Neuronal stem cell (in vitro differentiated cells): ENCODE data around the gene ADD1.

ENCODE experiments used
- DNase-seq: peaks from one replicate; pipeline ENCODE4 v3.0.0-alpha.2; 2013; ENCODE audit warnings: low spot score
- H2AFZ ChIP-seq: one replicate; pipeline ENCODE4 v1.6.1; 2013; ENCODE audit warnings: mild to moderate bottlenecking, low read length, inconsistent platforms
- H2AK5ac ChIP-seq: 2 replicates; pipeline ENCODE4 v1.6.1; 2013; ENCODE audit warnings: low read depth, mild to moderate bottlenecking, inconsistent platforms, low read length, moderate library complexity, mixed read lengths
- H2BK120ac ChIP-seq: 2 replicates; pipeline ENCODE4 v1.6.1; 2013; ENCODE audit warnings: low read depth, mild to moderate bottlenecking, inconsistent platforms, low read length, moderate library complexity, mixed read lengths
- H2BK12ac ChIP-seq: one replicate; pipeline ENCODE4 v1.6.1; 2013; ENCODE audit warnings: low read length, inconsistent platforms
- H2BK15ac ChIP-seq: 2 replicates; pipeline ENCODE4 v1.6.1; 2013; ENCODE audit warnings: mild to moderate bottlenecking, low read length, inconsistent platforms, mixed read lengths
- H2BK5ac ChIP-seq: one replicate; pipeline ENCODE4 v1.6.1; 2013; ENCODE audit warnings: inconsistent platforms, mild to moderate bottlenecking, low read length, moderate library complexity
- H3K14ac ChIP-seq: one replicate; pipeline ENCODE4 v1.6.1; 2013; ENCODE audit warnings: low read length, inconsistent platforms
- H3K18ac ChIP-seq: 2 replicates; pipeline ENCODE4 v1.6.1; 2013; ENCODE audit warnings: low read length, inconsistent platforms
- H3K23ac ChIP-seq: 2 replicates; pipeline ENCODE4 v1.6.1; 2013; ENCODE audit warnings: low read depth, mild to moderate bottlenecking, mixed read lengths, low read length, inconsistent platforms; ENCODE audit not compliant: poor library complexity
- H3K27ac ChIP-seq: replicated peaks from 3 replicates; pipeline ENCODE4 v1.5.1; 2013; ENCODE audit warnings: low read length, inconsistent platforms
- H3K27me3 ChIP-seq, 3 experiments: 2 replicates each; pipeline ENCODE4 v1.6.1; 2013; ENCODE audit warnings: low read length in 3 of 3, mild to moderate bottlenecking in 2 of 3, inconsistent platforms in 1 of 3, low read depth in 1 of 3, mixed read lengths in 1 of 3, moderate library complexity in 1 of 3; ENCODE audit not compliant: control insufficient read depth in 3 of 3, insufficient read depth in 3 of 3
- H3K36me3 ChIP-seq, 2 donors: replicated peaks in 1 of 2; 2 replicates each; pipeline ENCODE4 v1.6.1; 2013; ENCODE audit warnings: low read length in 2 of 2; ENCODE audit not compliant: control insufficient read depth in 2 of 2, insufficient read depth in 2 of 2
- H3K4ac ChIP-seq: 2 replicates; pipeline ENCODE4 v1.6.1; 2013; ENCODE audit warnings: inconsistent platforms, mild to moderate bottlenecking, low read length, moderate library complexity
- H3K4me1 ChIP-seq, 2 donors: 1 replicate in 1 of 2; 2 replicates in 1 of 2; pipeline ENCODE4 v1.6.1; 2013; ENCODE audit warnings: low read length in 2 of 2, low read depth in 1 of 2; ENCODE audit not compliant: control insufficient read depth in 2 of 2, insufficient read depth in 1 of 2
- H3K4me2 ChIP-seq: one replicate; pipeline ENCODE4 v1.6.1; 2013; ENCODE audit warnings: mild to moderate bottlenecking, low read length, inconsistent platforms; ENCODE audit not compliant: insufficient read depth, poor library complexity, severe bottlenecking
- H3K4me3 ChIP-seq, 2 donors: 2 replicates each; pipeline ENCODE4 v1.5.1; 2013; ENCODE audit warnings: low read length in 2 of 2, mild to moderate bottlenecking in 2 of 2, inconsistent platforms in 1 of 2, moderate library complexity in 1 of 2
- H3K79me1 ChIP-seq: one replicate; pipeline ENCODE4 v1.6.1; 2013; ENCODE audit warnings: low read depth, mild to moderate bottlenecking, inconsistent platforms, low read length, moderate library complexity
- H3K9ac ChIP-seq: one replicate; pipeline ENCODE4 v1.6.1; 2013; ENCODE audit warnings: mild to moderate bottlenecking, low read depth, low read length, inconsistent platforms; ENCODE audit not compliant: poor library complexity
- H3K9me3 ChIP-seq, 2 donors: replicated peaks in 1 of 2; 2 replicates each; pipeline versions ENCODE3 to v1.6.1; 2013; ENCODE audit warnings: low read length in 2 of 2, mild to moderate bottlenecking in 2 of 2, inconsistent platforms in 1 of 2, low read depth in 1 of 2, mixed read lengths in 1 of 2, moderate library complexity in 1 of 2; ENCODE audit not compliant: control insufficient read depth in 2 of 2, insufficient read depth in 1 of 2
- H4K8ac ChIP-seq: one replicate; pipeline ENCODE4 v1.6.1; 2013; ENCODE audit warnings: low read depth, mild to moderate bottlenecking, inconsistent platforms, low read length, moderate library complexity
- H4K91ac ChIP-seq: one replicate; pipeline ENCODE4 v1.6.1; 2013; ENCODE audit warnings: low read length, low read depth, mild to moderate bottlenecking, inconsistent platforms; ENCODE audit not compliant: poor library complexity
- WGBS, 2 donors: extraction: QIAGEN DNeasy Blood & Tissue Kit; methylation state at CpG; one replicate each; pipeline ENCODE4 v1.1.7; 2013; ENCODE audit warnings: missing lambda C conversion rate in 2 of 2, mixed read lengths in 1 of 2; ENCODE audit not compliant: insufficient read length in 2 of 2, insufficient replicate concordance in 1 of 2; ENCODE audit errors: extremely low coverage in 2 of 2; 5-methylcytosine and 5-hydroxymethylcytosine counted together

Gene ADD1

DNA sequence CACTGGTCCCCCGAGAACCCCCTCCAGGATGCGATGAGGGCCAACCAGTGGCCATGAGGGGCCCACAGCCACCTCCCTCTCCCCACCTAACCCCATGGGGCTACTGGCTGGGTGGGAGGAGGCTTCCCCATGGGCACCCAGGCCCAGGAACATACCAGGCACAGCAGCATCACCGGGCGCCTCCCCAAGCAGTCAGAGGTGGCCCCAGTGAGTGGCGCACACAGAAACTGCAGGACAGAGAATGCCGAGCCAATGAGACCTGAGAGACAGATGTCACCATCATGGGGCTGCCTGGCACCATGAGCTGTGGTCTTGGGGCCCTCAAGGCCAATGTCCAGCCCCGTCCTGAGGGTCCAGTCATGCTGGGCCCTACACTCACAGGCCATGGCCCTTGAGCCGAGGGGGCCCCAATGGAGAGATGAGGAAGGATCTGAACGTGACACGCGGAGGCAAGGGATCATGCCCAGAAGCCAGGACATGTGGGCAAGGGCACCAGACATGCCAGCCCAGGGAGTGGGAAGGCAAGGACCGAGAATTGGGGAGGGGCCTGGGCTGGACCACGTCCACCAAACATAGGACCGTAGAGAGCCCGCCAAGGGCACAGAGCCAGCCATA lies 89.4 kb downstream of the ADD1 start:
- H3K9ac ChIP-seq = no peak overlapping the region
- no peak overlapping the region for H2BK15ac ChIP-seq
- H3K18ac ChIP-seq = no peak overlapping the region
- H3K23ac ChIP-seq = peak overlapping the region; percentile 83
- peak overlapping the region; percentile 68 for H3K4me2 ChIP-seq
- H3K9me3 ChIP-seq = no peaks in the 10 kb centered on the region
- no peak overlapping the region for H3K4ac ChIP-seq
- no peak overlapping the region for H2AFZ ChIP-seq
- peak overlapping the region; percentile 16 for H2BK120ac ChIP-seq
- peak overlapping the region; percentile 49 for H2BK5ac ChIP-seq
- no CpG with 5 or more reads among the region's 15 CpGs for WGBS, 2 donors
- peaks cover 6 to 8% of the 10 kb centered on the region in 2 donors for H3K4me1 ChIP-seq
- H3K27ac ChIP-seq = no peak overlapping the region
- no peak for DNase-seq
- H3K79me1 ChIP-seq = peaks cover 18% of the 10 kb centered on the region
- H3K14ac ChIP-seq = peak overlapping the region; percentile 10
- no peak overlapping the region for H2BK12ac ChIP-seq
- H2AK5ac ChIP-seq = peak overlapping the region; percentile 100
- H4K8ac ChIP-seq = peak overlapping the region; percentile 50
- peak overlapping the region; percentile 43 to 96 for H3K4me3 ChIP-seq
- H3K36me3 ChIP-seq = peaks cover 35 to 74% of the 10 kb centered on the region in 2 donors
- H3K27me3 ChIP-seq = no peaks in the 10 kb centered on the region
- peak overlapping the region; percentile 86 for H4K91ac ChIP-seq

- no peak for DNase-seq
Observed at GRCh38 chr4:2933566-2934076, 90.0 kb downstream of the ADD1 start.

DNA sequence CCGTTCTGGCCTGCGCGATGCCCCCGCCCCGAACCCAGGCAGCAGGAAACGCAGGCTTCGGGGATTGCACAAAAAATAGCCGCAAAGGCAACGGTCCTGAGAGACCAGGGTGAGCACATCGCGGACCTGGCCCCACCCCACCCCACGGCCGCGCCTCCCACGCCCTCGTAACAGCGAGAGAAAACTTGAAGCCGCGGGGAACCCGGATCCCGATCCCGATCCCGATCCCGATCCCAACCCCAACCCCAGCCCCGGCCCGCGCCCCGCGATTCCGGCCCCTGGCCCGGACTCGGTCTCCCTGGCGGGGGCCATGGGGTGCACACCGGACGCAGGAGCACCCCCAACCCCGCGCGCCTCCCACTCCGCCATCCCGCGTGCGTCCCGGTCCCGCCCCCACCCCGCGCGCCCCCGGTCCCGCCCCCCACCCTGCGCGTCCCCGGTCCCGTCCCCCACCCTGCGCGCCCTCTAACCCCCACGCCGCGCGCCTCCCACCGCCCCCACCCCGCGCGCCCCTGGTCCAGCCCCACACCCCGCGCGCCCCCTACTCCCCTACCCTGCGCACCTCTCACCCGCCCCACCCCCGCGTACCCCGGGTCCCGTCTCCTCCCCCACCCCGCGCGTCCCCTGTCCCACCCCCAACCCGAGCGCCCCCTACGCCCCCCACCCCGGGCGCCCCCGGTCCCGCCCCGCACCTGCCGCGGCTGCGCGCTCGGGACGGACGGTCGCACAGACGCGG lies 90.6 kb downstream of the ADD1 start:
- peak overlapping the region; percentile 49 for H2BK12ac ChIP-seq
- DNase-seq = no peak

More at GRCh38 chr4:2933566-2934076, 90.0 kb downstream of the ADD1 start:
- H4K8ac ChIP-seq = no peak overlapping the region
- H3K79me1 ChIP-seq = peaks cover 18% of the 10 kb centered on the region
- peaks cover 6 to 8% of the 10 kb centered on the region in 2 donors for H3K4me1 ChIP-seq
- H3K9me3 ChIP-seq = no peaks in the 10 kb centered on the region
- H2BK120ac ChIP-seq = peak overlapping the region; percentile 16
- no peaks in the 10 kb centered on the region for H3K27me3 ChIP-seq
- H2AFZ ChIP-seq = peak overlapping the region; percentile 82
- peak overlapping the region; percentile 49 for H2BK12ac ChIP-seq
- H2AK5ac ChIP-seq = peak overlapping the region; percentile 100
- H3K23ac ChIP-seq = peak overlapping the region; percentile 83
- peaks cover 37 to 73% of the 10 kb centered on the region in 2 donors for H3K36me3 ChIP-seq
- H4K91ac ChIP-seq = no peak overlapping the region
- H2BK15ac ChIP-seq = no peak overlapping the region
- H3K4me2 ChIP-seq = peak overlapping the region; percentile 68
- WGBS, 2 donors = no CpG with 5 or more reads among the region's 31 CpGs
- peak overlapping the region; percentile 81 to 96 for H3K4me3 ChIP-seq
- H3K27ac ChIP-seq = no peak overlapping the region
- H3K18ac ChIP-seq = peak overlapping the region; percentile 89
- peak overlapping the region; percentile 49 for H2BK5ac ChIP-seq
- H3K9ac ChIP-seq = peak overlapping the region; percentile 87
- peak overlapping the region; percentile 92 for H3K4ac ChIP-seq
- peak overlapping the region; percentile 10 for H3K14ac ChIP-seq

More for the DNA sequence above, 90.6 kb downstream of the ADD1 start:
- Histone ChIP-seq H2AK5ac (peak overlapping the region; percentile 100), H3K4me2 (peak overlapping the region; percentile 68), H3K4me1 (peaks cover 6 to 8% of the 10 kb centered on the region in 2 donors), H3K36me3 (peaks cover 38 to 73% of the 10 kb centered on the region in 2 donors), H3K23ac (peak overlapping the region; percentile 83), H4K8ac (no peak overlapping the region), H2AFZ (peak overlapping the region; percentile 82), H2BK120ac (peak overlapping the region; percentile 16), H4K91ac (no peak overlapping the region), H2BK15ac (no peak overlapping the region), H3K79me1 (peaks cover 18% of the 10 kb centered on the region), H3K9me3 (no peaks in the 10 kb centered on the region), H3K4ac (peak overlapping the region; percentile 92), H3K27ac (no peak overlapping the region), H3K18ac (peak overlapping the region; percentile 89), H3K9ac (peak overlapping the region; percentile 87), H3K4me3 (peak overlapping the region; percentile 96 to 98), H3K27me3 (no peaks in the 10 kb centered on the region), H3K14ac (no peak overlapping the region), H2BK5ac (peak overlapping the region; percentile 49)
- no CpG with 5 or more reads among the region's 93 CpGs for WGBS, 2 donors
